Sigmoid colon (tissue), 4 donors: ENCODE results near the gene PCGF3.

Experiments used
- CTCF ChIP-seq, 4 experiments: fragments of 450-650 bp in 3 of 4; fragments of 200-600 bp in 1 of 4; IDR thresholded peaks; one replicate each; pipeline ENCODE4 v1.5.1; 2016 to 2019; ENCODE audit warnings: antibody characterized with exemption in 4 of 4, mild to moderate bottlenecking in 3 of 4, moderate library complexity in 2 of 4
- EP300 ChIP-seq, 4 donors: sonication (generic); formaldehyde crosslinking; IDR thresholded peaks; one replicate each; pipeline ENCODE4 v1.6.1; 2017; ENCODE audit warnings: antibody characterized with exemption in 4 of 4
- POLR2A ChIP-seq, 2 donors: fragments of 450-650 bp; IDR thresholded peaks; one replicate each; pipeline ENCODE4 v1.6.1; 2016; ENCODE audit warnings: antibody characterized with exemption in 2 of 2, mild to moderate bottlenecking in 2 of 2, moderate library complexity in 2 of 2
- POLR2AphosphoS5 ChIP-seq, 4 donors: sonication (generic); formaldehyde crosslinking; IDR thresholded peaks; one replicate each; pipeline ENCODE4 v1.6.1; 2017; ENCODE audit warnings: antibody characterized with exemption in 4 of 4

GRCh38 chr4:674172-675035, 31.2 kb upstream of the PCGF3 start, which contains the start of the genes ATP5ME and MYL5:
- peak; percentile 45 to 80 (median 68) for TF ChIP-seq CTCF (IDR thresholded peaks at IDR 0.05)
- peak; percentile 43 to 66 for TF ChIP-seq POLR2A (IDR thresholded peaks at IDR 0.05)
- peak; percentile 89 to 91 (median 91) for TF ChIP-seq POLR2AphosphoS5 (IDR thresholded peaks at IDR 0.05)
- TF ChIP-seq EP300 (IDR thresholded peaks at IDR 0.05), result no peak
